ENCODE data around the gene AIPL1. TPM values are rescaled to one million over a fixed set of nuclear protein-coding genes. Genes with fewer than 3 reads are reported as not detected.

Gene AIPL1
- total RNA-seq, 1 experiment from 2014 or later: not detected

DNA sequence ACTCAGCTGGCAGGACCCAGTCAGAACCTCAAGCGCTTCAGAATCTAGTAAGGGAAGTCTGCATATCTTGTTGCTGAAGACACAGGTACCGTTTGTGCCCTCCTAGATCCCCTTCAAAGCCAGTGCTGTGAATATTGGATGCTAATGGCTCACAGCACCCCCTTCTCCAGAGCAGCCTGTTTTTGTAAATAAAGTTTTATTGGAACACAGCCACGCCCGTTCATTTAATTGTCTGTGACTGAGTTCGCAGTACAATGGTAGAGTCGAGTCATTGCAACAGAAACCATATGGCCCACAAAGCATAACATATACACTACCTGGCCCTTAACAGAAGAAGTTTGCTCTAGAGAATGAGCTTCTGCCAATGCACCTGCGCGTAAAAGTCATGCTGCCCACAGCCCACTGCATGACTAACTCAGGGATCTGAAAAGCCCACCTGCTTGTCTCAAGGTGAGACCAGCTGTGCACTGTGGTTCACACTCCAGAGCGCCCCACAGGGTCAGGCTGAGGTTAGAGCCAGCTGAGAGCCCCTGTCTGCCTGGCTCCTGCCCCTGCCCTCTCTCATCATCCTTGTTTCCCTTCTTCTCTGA lies 48.8 kb downstream of the AIPL1 start:
- no peak for DNase-seq (ENCODE audit: low spot score)
- in situ Hi-C loops (cut with HindIII; ENCODE audit: low sequenced_read_pairs): no loop called here

DNA sequence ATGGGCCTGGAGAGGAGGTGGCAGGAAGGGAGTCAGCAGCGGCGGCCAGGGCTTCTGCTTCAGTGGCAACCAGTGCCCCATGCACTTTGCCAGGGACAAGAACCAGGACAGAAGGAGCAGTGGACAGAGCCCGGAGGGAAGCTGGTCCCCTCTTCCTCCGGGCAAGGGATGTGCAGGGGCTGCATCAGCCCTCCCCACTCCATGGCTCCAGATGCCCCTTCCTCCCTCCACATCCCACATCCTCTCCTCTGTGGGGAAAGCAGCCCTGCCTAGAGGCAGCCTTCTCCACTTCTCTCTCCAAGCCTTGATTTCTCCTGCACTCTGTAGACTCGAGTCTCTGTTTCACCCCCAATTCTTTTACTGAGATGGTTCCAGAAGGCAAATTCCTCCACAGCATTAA lies 50.4 kb downstream of the AIPL1 start:
- in situ Hi-C loops (cut with HindIII; ENCODE audit: low sequenced_read_pairs): no loop called here

DNA sequence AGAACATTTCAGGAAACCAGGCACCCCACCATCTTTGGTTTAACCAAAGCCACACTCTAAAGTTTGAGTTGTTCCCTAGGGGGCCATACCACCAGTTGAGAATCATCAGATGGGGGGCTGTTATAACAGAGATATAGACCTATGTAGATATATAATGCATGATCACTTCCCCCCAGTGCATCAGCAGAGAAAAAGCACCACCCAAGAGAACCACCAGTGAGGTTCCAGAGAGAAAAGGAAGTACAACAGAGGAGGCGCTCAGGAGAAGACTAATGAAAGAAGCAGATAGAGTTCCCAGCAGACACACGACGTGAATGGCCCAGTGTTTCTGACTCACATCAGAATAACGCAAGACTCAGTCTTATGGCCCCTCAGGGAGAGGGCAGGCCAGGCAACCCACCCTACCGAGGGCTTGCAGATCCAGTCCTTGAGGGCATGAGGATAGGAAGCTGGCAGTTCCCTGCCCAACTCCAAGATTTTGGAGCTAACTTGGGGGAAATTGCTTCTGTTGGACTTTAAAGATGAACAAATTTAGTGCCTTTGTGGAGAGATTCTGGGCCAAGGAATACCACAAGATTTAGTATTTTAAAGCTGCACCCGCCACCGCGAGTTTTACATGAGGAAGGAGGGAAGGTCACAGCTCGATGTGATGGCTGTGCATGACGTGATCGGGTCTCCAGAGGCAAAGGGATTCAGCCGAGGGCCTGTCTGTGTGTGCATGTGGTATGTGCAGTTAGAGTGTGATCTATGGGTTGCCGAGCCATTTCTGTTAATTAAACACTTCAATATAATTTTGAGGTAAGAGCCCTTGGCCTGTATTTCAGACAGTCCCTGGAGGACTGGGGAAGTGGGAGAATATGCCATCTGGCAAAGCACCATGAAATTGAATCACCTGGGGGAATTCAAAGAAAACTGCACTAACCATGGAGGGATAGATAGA lies 53.1 kb downstream of the AIPL1 start:
- DNase-seq (ENCODE audit: low spot score): no peak
- in situ Hi-C loops (cut with HindIII; ENCODE audit: low sequenced_read_pairs): no loop called here

More for the DNA sequence above, 50.4 kb downstream of the AIPL1 start:
- no peak for DNase-seq (ENCODE audit: low spot score)

DNA sequence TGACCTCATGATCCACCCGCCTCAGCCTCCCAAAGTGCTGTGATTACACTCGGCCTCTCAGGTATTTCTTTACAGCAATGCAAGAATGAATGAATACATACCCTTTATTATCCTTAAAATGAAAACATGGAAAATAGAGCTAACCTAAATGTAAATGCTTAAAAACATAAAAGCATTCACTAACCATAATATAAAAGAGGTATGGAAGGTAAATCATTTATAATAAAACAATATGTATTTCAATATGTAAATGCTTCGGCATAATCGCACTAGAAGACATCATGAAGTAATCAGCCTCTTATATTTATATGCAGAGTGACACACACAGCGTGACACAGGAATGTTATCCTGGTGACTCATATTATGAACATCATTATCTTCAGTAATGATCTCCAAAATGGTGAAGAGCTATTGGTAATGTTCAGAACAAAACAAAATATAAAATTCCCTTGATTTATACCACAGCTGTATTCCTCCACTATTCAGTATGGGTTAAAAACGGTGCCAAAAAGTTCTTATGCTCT lies 53.9 kb downstream of the AIPL1 start:
- in situ Hi-C loops (cut with HindIII; ENCODE audit: low sequenced_read_pairs): no loop called here
- DNase-seq (ENCODE audit: low spot score): no peak

DNA sequence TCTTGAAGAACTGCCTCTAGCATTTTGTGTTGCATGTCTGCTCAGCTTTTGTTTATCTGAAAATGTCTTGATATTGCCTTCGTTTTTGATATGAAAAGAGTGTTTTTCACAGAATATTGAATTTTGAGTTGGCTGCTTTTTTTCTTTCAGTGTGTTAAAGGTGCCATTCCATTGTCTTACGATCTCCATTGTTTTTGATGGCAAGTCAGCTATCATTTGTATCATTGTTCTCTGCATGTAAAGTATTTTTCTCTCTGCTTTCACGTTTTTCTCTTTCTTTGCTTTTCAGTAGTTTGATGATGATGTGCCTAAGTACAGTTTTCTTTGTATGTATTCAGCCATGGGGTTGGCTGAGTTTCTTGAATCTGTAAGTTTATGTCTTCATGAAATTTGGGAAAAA lies 57.0 kb downstream of the AIPL1 start:
- DNase-seq (ENCODE audit: low spot score): no peak
- in situ Hi-C loops (cut with HindIII; ENCODE audit: low sequenced_read_pairs): no loop called here

DNA sequence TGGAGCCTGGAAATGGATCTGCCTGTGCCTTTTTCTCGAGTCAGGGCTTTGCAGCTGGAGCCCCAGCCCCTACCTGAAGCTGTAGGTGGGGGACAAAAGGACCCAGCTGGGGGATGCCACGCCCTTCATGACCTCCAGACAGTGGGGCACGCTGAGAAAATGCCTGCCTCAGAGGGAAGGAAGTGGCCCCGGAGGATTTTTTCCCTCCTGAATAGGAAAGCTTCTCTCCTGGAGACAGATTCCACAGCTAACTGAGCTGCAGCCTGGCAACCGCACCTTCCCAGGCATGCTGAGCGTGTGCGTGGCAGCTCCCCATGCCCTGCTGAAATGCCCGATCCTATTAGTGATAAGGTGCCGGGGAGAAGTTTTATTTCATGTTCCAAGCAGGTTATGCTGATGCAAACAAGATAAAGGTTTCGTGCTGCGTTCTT lies 58.0 kb downstream of the AIPL1 start:
- in situ Hi-C loops (cut with HindIII; ENCODE audit: low sequenced_read_pairs): no loop called here
- DNase-seq (ENCODE audit: low spot score): no peak

DNA sequence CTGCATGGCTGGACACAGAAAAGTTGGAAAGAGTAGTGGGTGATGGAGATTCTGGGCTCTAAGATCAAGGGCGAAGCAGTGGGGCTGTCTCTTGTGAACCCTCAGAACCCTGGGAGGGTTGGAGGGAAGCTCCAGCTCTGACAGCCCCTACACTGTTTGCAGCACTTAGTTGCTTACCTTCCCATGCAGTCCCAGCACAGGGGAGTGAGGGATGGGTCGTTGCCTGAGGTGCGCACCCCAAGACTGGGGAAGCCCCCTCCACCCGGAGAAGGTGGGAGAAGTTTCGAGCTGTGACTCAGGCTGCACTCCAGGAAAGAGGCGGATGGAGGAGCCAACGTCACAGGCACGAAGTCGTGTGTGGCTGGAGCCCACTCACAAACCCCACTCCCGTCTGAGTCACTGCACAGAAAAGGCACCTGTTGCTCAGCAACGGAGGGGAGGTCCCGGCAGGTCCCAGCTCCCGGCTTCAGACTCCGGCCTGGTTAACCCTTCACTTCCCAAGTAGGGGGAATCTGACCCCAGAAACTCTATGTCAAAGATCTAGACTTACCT lies 60.1 kb downstream of the AIPL1 start:
- no peak for DNase-seq (ENCODE audit: low spot score)
- in situ Hi-C loops (cut with HindIII; ENCODE audit: low sequenced_read_pairs): no loop called here

DNA sequence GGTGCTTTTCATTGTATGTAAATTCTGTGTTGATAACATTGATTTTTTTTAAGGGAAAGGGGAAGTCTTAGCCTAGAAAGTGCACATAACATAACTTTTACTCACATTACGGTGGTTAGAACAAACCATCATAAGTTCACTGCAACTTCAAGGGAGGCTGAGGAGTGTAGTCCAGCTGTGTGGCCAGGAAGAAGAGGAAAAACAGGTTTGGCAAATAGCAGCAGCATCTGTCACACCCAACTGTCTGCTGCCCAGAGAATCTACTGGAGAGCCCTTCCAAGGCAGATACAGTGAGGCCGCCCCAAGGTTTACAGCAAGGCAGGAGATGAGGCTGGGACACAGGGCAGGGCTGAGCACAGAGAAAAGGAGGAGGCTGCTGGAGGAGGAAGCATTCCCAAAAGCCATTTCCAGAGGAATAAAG lies 60.6 kb downstream of the AIPL1 start:
- in situ Hi-C loops (cut with HindIII; ENCODE audit: low sequenced_read_pairs): no loop called here
- DNase-seq (ENCODE audit: low spot score): no peak

Other genes with a start within 250 kb of the AIPL1 start
- 66.5 and 72.7 TPM in 2 replicates for gene PIMREG, start 9.3 kb upstream of the AIPL1 start, total RNA-seq (2014; rRNA removed; shearing (Covaris generic))
- gene PITPNM3, start 121.4 kb upstream of the AIPL1 start, total RNA-seq (2014; rRNA removed; shearing (Covaris generic)): 0.92 and 2.1 TPM in 2 replicates
- 16.7 and 17.2 TPM in 2 replicates for gene KIAA0753, start 205.6 kb upstream of the AIPL1 start, total RNA-seq (2014; rRNA removed; shearing (Covaris generic))
- 147 and 228 TPM in 2 replicates for gene TXNDC17, start 205.9 kb upstream of the AIPL1 start, total RNA-seq (2014; rRNA removed; shearing (Covaris generic))
- 16.4 and 27.2 TPM in 2 replicates for gene MED31, start 216.5 kb upstream of the AIPL1 start, total RNA-seq (2014; rRNA removed; shearing (Covaris generic))
- gene C17orf100, start 216.6 kb upstream of the AIPL1 start, total RNA-seq (2014; rRNA removed; shearing (Covaris generic)): 2.5 and 2.8 TPM in 2 replicates